MM.1S (cell line): ENCODE data around the gene CIRBP.

Experiments used
- EZH2 ChIP-seq: fragments of 300-600 bp; sonication (generic); optimal IDR thresholded peaks from 2 replicates; pipeline ENCODE3; 2017; ENCODE audit warnings: low read depth, mild to moderate bottlenecking, antibody characterized with exemption, low read length, mixed read lengths
- TF ChIP-seq, protein P1 (sequence below): fragments of 300-600 bp; sonication (generic); IDR thresholded peaks from 2 replicates; pipeline ENCODE4 v1.5.1; 2016; ENCODE audit warnings: antibody characterized with exemption, low read length, mixed read lengths

DNA sequence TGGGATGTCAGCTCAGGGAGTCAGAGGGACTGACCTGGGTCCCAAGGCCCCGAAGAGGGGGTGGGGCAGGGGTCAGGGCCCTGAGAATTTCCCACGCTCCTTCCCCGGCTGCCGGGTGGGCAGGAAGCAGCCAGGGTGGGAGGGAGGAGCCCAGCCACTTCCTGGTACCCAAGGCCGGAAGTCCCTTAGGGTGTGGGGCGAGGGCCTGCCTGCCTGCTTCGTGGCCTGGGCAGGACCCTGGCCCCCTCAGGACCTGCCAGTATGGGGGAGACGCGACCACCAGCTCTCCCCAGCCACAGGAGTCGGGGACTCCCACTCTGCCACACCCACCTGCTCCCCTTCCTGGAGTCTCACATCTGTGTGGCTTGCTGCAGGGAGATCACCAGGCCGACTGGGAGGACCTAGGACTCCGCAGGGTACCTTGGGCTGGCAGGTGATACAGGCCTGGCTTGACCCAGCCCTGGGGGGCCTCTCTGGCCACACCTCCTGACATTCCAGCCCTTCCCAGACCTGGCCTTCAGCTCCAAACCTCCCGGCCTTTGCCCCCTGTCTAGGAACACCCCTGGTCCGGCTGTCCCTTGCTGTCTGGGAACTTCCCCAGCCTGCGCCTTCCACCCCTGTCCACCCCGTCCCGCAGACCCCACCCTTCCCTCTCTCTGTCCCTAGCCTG, 9.8 kb upstream of the CIRBP start:
- TF ChIP-seq, protein P1, sequence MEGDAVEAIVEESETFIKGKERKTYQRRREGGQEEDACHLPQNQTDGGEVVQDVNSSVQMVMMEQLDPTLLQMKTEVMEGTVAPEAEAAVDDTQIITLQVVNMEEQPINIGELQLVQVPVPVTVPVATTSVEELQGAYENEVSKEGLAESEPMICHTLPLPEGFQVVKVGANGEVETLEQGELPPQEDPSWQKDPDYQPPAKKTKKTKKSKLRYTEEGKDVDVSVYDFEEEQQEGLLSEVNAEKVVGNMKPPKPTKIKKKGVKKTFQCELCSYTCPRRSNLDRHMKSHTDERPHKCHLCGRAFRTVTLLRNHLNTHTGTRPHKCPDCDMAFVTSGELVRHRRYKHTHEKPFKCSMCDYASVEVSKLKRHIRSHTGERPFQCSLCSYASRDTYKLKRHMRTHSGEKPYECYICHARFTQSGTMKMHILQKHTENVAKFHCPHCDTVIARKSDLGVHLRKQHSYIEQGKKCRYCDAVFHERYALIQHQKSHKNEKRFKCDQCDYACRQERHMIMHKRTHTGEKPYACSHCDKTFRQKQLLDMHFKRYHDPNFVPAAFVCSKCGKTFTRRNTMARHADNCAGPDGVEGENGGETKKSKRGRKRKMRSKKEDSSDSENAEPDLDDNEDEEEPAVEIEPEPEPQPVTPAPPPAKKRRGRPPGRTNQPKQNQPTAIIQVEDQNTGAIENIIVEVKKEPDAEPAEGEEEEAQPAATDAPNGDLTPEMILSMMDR, result no peak
- TF ChIP-seq EZH2, result no peak
